GM18526 (cell line): ENCODE results near the gene MCRIP2.

Experiments
- POLR2A ChIP-seq: IDR thresholded peaks from 3 replicates; pipeline ENCODE4 v1.6.1; 2011; ENCODE audit not compliant: insufficient read length; ENCODE audit errors: extremely low read depth

Gene MCRIP2

GRCh38 chr16:641326-642188, at the start of gene MCRIP2:
MCRIP2 (plus strand) TSS chr16:641828; CDS start chr16:641992, 164 bp downstream.
- peak; percentile 76 for TF ChIP-seq POLR2A

- TF ChIP-seq POLR2A = no peak
These were observed 49.6 kb upstream of the MCRIP2 start for GRCh38 chr16:591892-592517.

GRCh38 chr16:592518-593306, 48.9 kb upstream of the MCRIP2 start:
- no peak for TF ChIP-seq POLR2A

GRCh38 chr16:593406-593805, 48.2 kb upstream of the MCRIP2 start:
- no peak for TF ChIP-seq POLR2A

GRCh38 chr16:593807-594206, 47.8 kb upstream of the MCRIP2 start:
- no peak for TF ChIP-seq POLR2A

GRCh38 chr16:595094-595528, 46.5 kb upstream of the MCRIP2 start:
- TF ChIP-seq POLR2A = no peak

- TF ChIP-seq POLR2A = no peak
These were observed 45.5 kb upstream of the MCRIP2 start for GRCh38 chr16:595942-596735.

- no peak for TF ChIP-seq POLR2A
These were observed 44.9 kb upstream of the MCRIP2 start for GRCh38 chr16:596736-597060.

- no peak for TF ChIP-seq POLR2A
These were observed 42.5 kb upstream of the MCRIP2 start for GRCh38 chr16:598823-599739.

GRCh38 chr16:600781-601180, 40.8 kb upstream of the MCRIP2 start:
- TF ChIP-seq POLR2A = no peak

- no peak for TF ChIP-seq POLR2A
These were observed 37.7 kb upstream of the MCRIP2 start for GRCh38 chr16:603933-604332.

GRCh38 chr16:606656-607307, 34.8 kb upstream of the MCRIP2 start:
- TF ChIP-seq POLR2A = no peak

- no peak for TF ChIP-seq POLR2A
These were observed 33.6 kb upstream of the MCRIP2 start for GRCh38 chr16:608019-608418.
